Psoas muscle (tissue), 7 donors: ENCODE results near the gene PDPR. TPM values are rescaled to one million over a fixed set of nuclear protein-coding genes. Genes with fewer than 3 reads are reported as not detected.

ENCODE experiments used
- polyA plus RNA-seq, 3 donors: library from polyadenylated mRNA; stranded (reverse); fragments of 200-250 nt; gene quantifications; one replicate each; pipeline ENCODE4 v1.2.3, GENCODE V29; 2013
- total RNA-seq, 4 donors: library from RNA; stranded (reverse); fragmentation: NEBNext Ultra II Directional in 2 of 4; extraction: Animal tissue kit (Norgen Biotek cat#: 25700) in 2 of 4; gene quantifications; one replicate each; pipeline versions ENCODE4 v1.2.1 to v1.2.4, GENCODE V29; 2021 to 2023
- donor health status: healthy with polysubstance abuse.
- donor health status: DM: no; HTN: no; CAD: no; lungs with moderate emphysema.
- donor health status: Bipolar disorder and iron deficiency.
- donor health status: healthy.
- donor health status: DM: no; HTN: no; CAD: no.
- donor health status: DM: no; HTN: no; CAD: no.
- donor health status: DM: yes; HTN: yes; CAD: no.

Gene PDPR
- total and polyA plus RNA-seq, 7 donors: 6.9 to 53.6 (median 18.8) TPM

Other genes with a start within 250 kb of the PDPR start
- under 1 TPM in 2 of 4 donors, not detected in 2; 0.21 to 0.22 TPM for gene CLEC18A, start 163.0 kb upstream of the PDPR start, total RNA-seq
- under 1 TPM; 0.10 to 0.27 (median 0.27) TPM for gene CLEC18A, start 163.0 kb upstream of the PDPR start, polyA plus RNA-seq
- gene CLEC18C, start 59.5 kb downstream of the PDPR start, total RNA-seq: under 1 TPM in 1 of 4 donors, not detected in 3; 0.43 TPM
- under 1 TPM in 1 of 3 donors, not detected in 2; 0.10 TPM for gene CLEC18C, start 59.5 kb downstream of the PDPR start, polyA plus RNA-seq
- gene EXOSC6, start 137.6 kb downstream of the PDPR start, total RNA-seq: 10 to 100 TPM; 12.3 to 21.4 (median 19.2) TPM
- 10 to 100 TPM in 2 of 3 donors, 1 to 10 TPM in 1; 8.8 to 22.2 (median 16.9) TPM for gene EXOSC6, start 137.6 kb downstream of the PDPR start, polyA plus RNA-seq
- 10 to 100 TPM; 48.4 to 86.3 (median 77.7) TPM for gene AARS1, start 175.2 kb downstream of the PDPR start, total RNA-seq
- gene AARS1, start 175.2 kb downstream of the PDPR start, polyA plus RNA-seq: 10 to 100 TPM; 37.4 to 63.9 (median 58.0) TPM
- 10 to 100 TPM; 15.0 to 21.4 (median 17.4) TPM for gene DDX19B, start 184.9 kb downstream of the PDPR start, total RNA-seq
- gene DDX19B, start 184.9 kb downstream of the PDPR start, polyA plus RNA-seq: 10 to 100 TPM; 15.0 to 16.8 (median 16.0) TPM
- 10 to 100 TPM; 42.1 to 78.6 (median 54.2) TPM for gene DDX19A, start 232.6 kb downstream of the PDPR start, total RNA-seq
- 10 to 100 TPM; 36.4 to 73.0 (median 50.1) TPM for gene DDX19A, start 232.6 kb downstream of the PDPR start, polyA plus RNA-seq